ENCODE data around the gene TUBB1. TPM values are rescaled to one million over a fixed set of nuclear protein-coding genes. Genes with fewer than 3 reads are reported as not detected.
"Not testable (repeated sequence)": the region's sequence is repeated elsewhere in the genome, so short reads cannot be mapped to it uniquely, and the experiment has no call there.

TUBB1 gene
- total RNA-seq, 4 donors from 2014 or later, result under 0.01 to 0.83 TPM; not detected in 2

- TF ChIP-seq, protein P1, sequence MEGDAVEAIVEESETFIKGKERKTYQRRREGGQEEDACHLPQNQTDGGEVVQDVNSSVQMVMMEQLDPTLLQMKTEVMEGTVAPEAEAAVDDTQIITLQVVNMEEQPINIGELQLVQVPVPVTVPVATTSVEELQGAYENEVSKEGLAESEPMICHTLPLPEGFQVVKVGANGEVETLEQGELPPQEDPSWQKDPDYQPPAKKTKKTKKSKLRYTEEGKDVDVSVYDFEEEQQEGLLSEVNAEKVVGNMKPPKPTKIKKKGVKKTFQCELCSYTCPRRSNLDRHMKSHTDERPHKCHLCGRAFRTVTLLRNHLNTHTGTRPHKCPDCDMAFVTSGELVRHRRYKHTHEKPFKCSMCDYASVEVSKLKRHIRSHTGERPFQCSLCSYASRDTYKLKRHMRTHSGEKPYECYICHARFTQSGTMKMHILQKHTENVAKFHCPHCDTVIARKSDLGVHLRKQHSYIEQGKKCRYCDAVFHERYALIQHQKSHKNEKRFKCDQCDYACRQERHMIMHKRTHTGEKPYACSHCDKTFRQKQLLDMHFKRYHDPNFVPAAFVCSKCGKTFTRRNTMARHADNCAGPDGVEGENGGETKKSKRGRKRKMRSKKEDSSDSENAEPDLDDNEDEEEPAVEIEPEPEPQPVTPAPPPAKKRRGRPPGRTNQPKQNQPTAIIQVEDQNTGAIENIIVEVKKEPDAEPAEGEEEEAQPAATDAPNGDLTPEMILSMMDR (IDR thresholded peaks at IDR 0.05), result no peak
- no peak for TF ChIP-seq POLR2AphosphoS5 (IDR thresholded peaks at IDR 0.05)
- no peak for TF ChIP-seq EP300 (IDR thresholded peaks at IDR 0.05)
- no peak for TF ChIP-seq POLR2A (IDR thresholded peaks at IDR 0.05; ENCODE audit: low read depth)
- intact Hi-C loops (cut with DNase I), result no loop called here
- peaks cover 37 to 59% (median 50%) of the 10 kb centered on the region in 4 donors for H3K4me1 ChIP-seq
Observed at GRCh38 chr20:59008715-59009336, 10.4 kb upstream of the TUBB1 start.

DNA sequence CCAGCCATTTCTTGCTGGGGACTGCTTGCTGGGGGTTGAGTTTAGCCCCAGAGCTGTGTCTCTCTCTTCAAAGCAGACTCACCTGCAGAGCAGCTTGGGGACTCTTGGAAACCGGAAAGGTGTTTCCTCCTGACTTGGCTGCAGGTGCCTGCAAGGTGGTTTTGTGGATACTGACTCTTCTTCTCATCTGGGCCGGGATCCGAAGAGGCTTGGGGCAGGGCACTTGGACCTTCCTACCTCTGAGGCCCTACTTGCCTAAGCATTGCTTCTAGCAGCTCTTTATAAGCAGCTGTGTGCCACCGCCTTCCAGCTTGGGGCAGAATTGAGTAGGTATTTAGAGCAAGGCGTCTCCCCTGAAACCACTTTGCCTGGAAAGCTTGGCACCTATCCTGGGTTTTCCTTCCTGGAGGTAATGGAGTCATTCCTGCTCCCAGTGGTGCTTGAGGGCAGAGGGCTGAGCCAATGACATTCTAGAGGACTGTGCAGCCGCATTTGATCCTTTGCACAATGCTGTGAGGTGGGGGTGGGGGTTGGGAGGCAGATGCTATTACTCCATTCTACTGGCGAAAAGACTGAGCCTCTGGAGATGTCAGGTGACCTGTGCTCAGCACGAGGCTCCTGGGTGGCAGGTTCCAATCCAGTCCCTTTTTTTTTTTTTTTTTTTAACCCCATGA is 8.8 kb upstream of the TUBB1 start:
- 81% methylated on average over 7 of the region's 8 CpGs for WGBS
- intact Hi-C loops (cut with DNase I), result no loop called here
- no peak overlapping the region for H3K4me3 ChIP-seq
- DNase-seq (ENCODE audit: extremely low spot score), result no peak
- H3K27ac ChIP-seq (replicated peaks in 1 of 4), result peak overlapping the region in 3 of 4 donors; percentile 32 to 47 (median 42)
- H3K4me1 ChIP-seq, result peaks cover 29 to 43% (median 34%) of the 10 kb centered on the region in 4 donors
- TF ChIP-seq POLR2AphosphoS5 (IDR thresholded peaks at IDR 0.05), result no peak
- no peak for TF ChIP-seq EP300 (IDR thresholded peaks at IDR 0.05)
- TF ChIP-seq, protein P1 (IDR thresholded peaks at IDR 0.05), result no peak
- TF ChIP-seq POLR2A (IDR thresholded peaks at IDR 0.05; ENCODE audit: low read depth), result no peak
- peaks cover 0 to 3% (median 0%) of the 10 kb centered on the region in 4 donors for H3K36me3 ChIP-seq
- H3K9me3 ChIP-seq, result no peaks in the 10 kb centered on the region
- H3K27me3 ChIP-seq, result no peaks in the 10 kb centered on the region

More at GRCh38 chr20:59008715-59009336, 10.4 kb upstream of the TUBB1 start:
- Histone ChIP-seq H3K27ac (replicated peaks in 1 of 4) (no peak overlapping the region), H3K4me3 (no peak overlapping the region), H3K36me3 (peaks cover 0 to 7% (median under 1%) of the 10 kb centered on the region in 4 donors), H3K27me3 (no peaks in the 10 kb centered on the region), H3K9me3 (no peaks in the 10 kb centered on the region)
- no peak for DNase-seq (ENCODE audit: extremely low spot score)
- WGBS, result 92% methylated on average over 8 of the region's 8 CpGs

DNA sequence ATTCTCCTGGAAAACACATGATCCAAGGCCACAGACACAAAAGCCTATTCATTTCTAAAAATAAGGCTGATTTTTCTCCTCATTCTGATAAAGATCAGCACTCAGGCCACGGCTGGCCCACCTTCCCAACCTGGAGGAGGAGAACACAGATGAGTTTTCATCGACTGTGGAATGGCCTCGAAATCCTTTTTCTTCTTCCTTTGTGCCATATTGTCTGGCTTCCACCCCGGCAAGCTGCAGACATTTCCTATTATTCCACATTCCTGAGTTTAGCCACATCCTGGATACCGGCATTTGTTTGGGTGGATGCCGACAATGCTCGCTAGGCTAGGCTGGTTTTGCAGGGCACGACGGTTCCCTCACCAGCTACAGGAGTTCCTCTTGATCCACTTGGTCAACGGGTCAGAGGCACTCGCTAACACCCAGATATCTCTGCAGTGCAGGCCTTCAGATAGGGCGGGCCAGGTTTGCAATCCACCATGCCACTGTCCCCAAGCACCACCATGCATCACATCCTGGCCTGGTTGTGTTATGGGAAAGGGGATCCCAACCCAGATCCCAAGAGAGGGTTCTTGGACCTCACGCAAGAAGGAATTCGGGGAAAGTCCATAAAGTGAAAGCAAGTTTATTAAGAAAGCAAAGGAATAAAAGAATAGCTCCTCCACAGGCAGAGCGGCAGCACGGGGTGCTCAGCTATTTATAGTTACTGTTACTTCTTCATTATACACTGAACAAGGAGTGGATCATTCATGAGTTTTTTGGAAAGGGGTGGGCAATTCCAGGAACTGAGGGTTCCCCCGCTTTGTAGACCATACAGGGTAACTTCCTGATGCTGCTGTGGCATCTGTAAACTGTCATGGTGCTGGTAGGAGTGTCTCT is 8.0 kb upstream of the TUBB1 start:
- WGBS, result 75% methylated on average over 17 of the region's 17 CpGs
- Histone ChIP-seq H3K36me3 (peaks cover 0 to 3% (median 0%) of the 10 kb centered on the region in 4 donors), H3K9me3 (no peaks in the 10 kb centered on the region), H3K4me1 (peaks cover 22 to 35% (median 26%) of the 10 kb centered on the region in 4 donors), H3K27ac (replicated peaks in 1 of 4) (peak overlapping the region in 3 of 4 donors; percentile 32 to 47 (median 42)), H3K4me3 (peak overlapping the region in 1 of 4 donors; percentile 11), H3K27me3 (no peaks in the 10 kb centered on the region)
- no peak for DNase-seq (ENCODE audit: extremely low spot score)
- intact Hi-C loops (cut with DNase I), result no loop called here
- TF ChIP-seq, protein P1 (IDR thresholded peaks at IDR 0.05), result no peak
- TF ChIP-seq POLR2AphosphoS5 (IDR thresholded peaks at IDR 0.05), result no peak
- TF ChIP-seq EP300 (IDR thresholded peaks at IDR 0.05), result no peak
- TF ChIP-seq POLR2A (IDR thresholded peaks at IDR 0.05; ENCODE audit: low read depth), result no peak

DNA sequence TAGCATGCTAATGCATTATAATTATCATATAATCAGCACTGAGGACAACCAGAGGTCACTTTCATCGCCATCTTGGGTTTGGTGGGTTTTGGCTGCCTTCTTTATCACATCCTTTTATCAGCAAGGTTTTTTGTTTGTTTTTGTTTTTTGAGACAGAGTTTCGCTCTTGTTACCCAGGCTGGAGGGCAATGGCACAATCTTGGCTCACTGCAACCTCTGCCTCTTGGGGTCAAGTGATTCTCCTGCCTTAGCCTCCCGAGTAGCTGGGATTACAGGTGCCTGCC is 7.4 kb upstream of the TUBB1 start:
- DNase-seq (ENCODE audit: extremely low spot score); intact Hi-C loops (cut with DNase I); H3K9me3 ChIP-seq; H3K27me3 ChIP-seq; H3K4me3 ChIP-seq; H3K36me3 ChIP-seq: not testable (repeated sequence)
- WGBS, result 93% methylated on average over 3 of the region's 3 CpGs
- peaks cover 18 to 31% (median 25%) of the 10 kb centered on the region in 4 donors for H3K4me1 ChIP-seq
- peak overlapping the region in 2 of 4 donors; percentile 42 to 47 for H3K27ac ChIP-seq (replicated peaks in 1 of 4)
